ENCODE results near the gene ZNF683.

GRCh38 chr1:26351590-26352337 is 20.8 kb downstream of the ZNF683 start:
- TF ChIP-seq, protein P1, sequence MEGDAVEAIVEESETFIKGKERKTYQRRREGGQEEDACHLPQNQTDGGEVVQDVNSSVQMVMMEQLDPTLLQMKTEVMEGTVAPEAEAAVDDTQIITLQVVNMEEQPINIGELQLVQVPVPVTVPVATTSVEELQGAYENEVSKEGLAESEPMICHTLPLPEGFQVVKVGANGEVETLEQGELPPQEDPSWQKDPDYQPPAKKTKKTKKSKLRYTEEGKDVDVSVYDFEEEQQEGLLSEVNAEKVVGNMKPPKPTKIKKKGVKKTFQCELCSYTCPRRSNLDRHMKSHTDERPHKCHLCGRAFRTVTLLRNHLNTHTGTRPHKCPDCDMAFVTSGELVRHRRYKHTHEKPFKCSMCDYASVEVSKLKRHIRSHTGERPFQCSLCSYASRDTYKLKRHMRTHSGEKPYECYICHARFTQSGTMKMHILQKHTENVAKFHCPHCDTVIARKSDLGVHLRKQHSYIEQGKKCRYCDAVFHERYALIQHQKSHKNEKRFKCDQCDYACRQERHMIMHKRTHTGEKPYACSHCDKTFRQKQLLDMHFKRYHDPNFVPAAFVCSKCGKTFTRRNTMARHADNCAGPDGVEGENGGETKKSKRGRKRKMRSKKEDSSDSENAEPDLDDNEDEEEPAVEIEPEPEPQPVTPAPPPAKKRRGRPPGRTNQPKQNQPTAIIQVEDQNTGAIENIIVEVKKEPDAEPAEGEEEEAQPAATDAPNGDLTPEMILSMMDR (conservative IDR thresholded peaks at IDR 0.05; ENCODE audit: low read depth, low read length): no peak
- TF ChIP-seq EZH2 (IDR thresholded peaks at IDR 0.05; ENCODE audit: low read length, unreplicated experiment): no peak

Data from PC-3 (cell line).